Mesodermal cell (in vitro differentiated cells): ENCODE results near the gene TBL1X.

Experiments
- H3K27ac ChIP-seq: 2 replicates; pipeline ENCODE4 v1.7.0; 2013; ENCODE audit warnings: mild to moderate bottlenecking, low read depth, low read length, moderate library complexity; ENCODE audit not compliant: severe bottlenecking
- H3K36me3 ChIP-seq: 2 replicates; pipeline ENCODE4 v1.7.1; 2013; ENCODE audit warnings: mild to moderate bottlenecking, low read length, moderate library complexity; ENCODE audit not compliant: control insufficient read depth, insufficient read depth
- H3K4me1 ChIP-seq: one replicate; pipeline ENCODE4 v1.7.1; 2013; ENCODE audit warnings: mild to moderate bottlenecking, low read length; ENCODE audit not compliant: insufficient read depth, control insufficient read depth, poor library complexity, severe bottlenecking
- H3K4me3 ChIP-seq: 2 replicates; pipeline ENCODE4 v1.7.0; 2013; ENCODE audit warnings: low read length, control low read depth, mild to moderate bottlenecking; ENCODE audit not compliant: insufficient read depth, poor library complexity, severe bottlenecking; ENCODE audit errors: extremely low read depth
- H3K9me3 ChIP-seq: 2 replicates; pipeline ENCODE4 v1.7.1; 2013; ENCODE audit warnings: mild to moderate bottlenecking, low read length, moderate library complexity; ENCODE audit not compliant: control insufficient read depth
- WGBS, 2 experiments: methylation state at CpG; one replicate each; pipeline ENCODE4 v1.1.5; 2013; ENCODE audit warnings: missing lambda C conversion rate in 2 of 2; ENCODE audit not compliant: insufficient coverage in 2 of 2; 5-methylcytosine and 5-hydroxymethylcytosine counted together

The TBL1X gene

DNA sequence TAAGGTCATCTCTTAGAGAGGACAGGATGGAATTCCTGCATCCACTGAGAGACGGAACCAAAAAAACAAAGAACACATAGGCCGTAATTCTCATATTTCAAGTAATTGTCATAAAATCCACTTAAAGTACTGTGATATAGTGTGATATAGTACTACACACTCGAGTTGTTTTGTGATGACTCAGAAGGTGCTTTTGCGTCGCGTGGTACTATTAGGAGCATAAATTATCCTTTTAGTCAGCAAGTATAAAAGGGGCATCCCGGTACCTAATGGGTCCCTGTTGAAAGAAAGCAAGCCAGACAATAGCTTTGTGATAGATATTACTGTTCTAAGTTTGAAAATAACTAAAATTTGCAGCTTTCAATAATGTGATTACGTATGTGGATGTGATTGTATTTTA is 245.5 kb downstream of the TBL1X start:
- WGBS, 2 experiments = 100% methylated on average over 2 to 5 of the region's 8 CpGs
- peaks cover 57% of the 10 kb centered on the region for H3K36me3 ChIP-seq
- no peak overlapping the region for H3K4me3 ChIP-seq
- no peaks in the 10 kb centered on the region for H3K4me1 ChIP-seq
- H3K9me3 ChIP-seq = no peaks in the 10 kb centered on the region
- H3K27ac ChIP-seq = no peak overlapping the region

DNA sequence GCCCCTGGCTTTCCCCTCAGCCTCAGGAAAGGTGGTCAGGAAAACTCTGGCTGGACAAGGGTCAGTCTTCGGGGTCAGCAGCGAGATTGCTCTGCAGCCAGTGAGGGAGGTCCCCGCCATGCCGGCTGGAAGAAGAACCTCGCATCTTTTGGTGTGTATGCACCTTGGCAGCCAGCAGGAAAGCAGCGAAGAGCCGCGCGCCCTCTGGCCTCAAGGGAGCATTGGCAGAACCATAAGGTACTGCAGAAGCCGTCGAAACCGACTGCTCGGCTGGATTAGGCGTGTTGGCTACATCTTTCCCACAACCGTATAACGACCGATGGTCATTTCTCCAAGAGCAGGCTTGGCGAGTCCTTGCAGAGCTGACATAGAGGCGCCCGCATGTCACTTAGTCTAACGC is 252.5 kb downstream of the TBL1X start:
- no peaks in the 10 kb centered on the region for H3K9me3 ChIP-seq
- 96 to 99% methylated on average over 12 to 13 of the region's 21 CpGs for WGBS, 2 experiments
- H3K27ac ChIP-seq = no peak overlapping the region
- no peaks in the 10 kb centered on the region for H3K4me1 ChIP-seq
- H3K36me3 ChIP-seq = peaks cover 88% of the 10 kb centered on the region
- H3K4me3 ChIP-seq = no peak overlapping the region

- Histone ChIP-seq H3K4me3 (no peak overlapping the region), H3K4me1 (no peaks in the 10 kb centered on the region), H3K27ac (no peak overlapping the region), H3K9me3 (peaks cover 10% of the 10 kb centered on the region), H3K36me3 (peaks cover 30% of the 10 kb centered on the region)
- WGBS, 2 experiments = no CpG with 5 or more reads among the region's 2 CpGs
Measured at GRCh38 chrX:9724711-9725110, 259.9 kb downstream of the TBL1X start.

GRCh38 chrX:9728261-9728660 is 263.4 kb downstream of the TBL1X start:
- Histone ChIP-seq H3K27ac (no peak overlapping the region), H3K4me1 (no peaks in the 10 kb centered on the region), H3K4me3 (no peak overlapping the region), H3K36me3 (peaks cover 6% of the 10 kb centered on the region), H3K9me3 (peaks cover 1% of the 10 kb centered on the region)
- 83 to 86% methylated on average over 1 of the region's 3 CpGs for WGBS, 2 experiments

DNA sequence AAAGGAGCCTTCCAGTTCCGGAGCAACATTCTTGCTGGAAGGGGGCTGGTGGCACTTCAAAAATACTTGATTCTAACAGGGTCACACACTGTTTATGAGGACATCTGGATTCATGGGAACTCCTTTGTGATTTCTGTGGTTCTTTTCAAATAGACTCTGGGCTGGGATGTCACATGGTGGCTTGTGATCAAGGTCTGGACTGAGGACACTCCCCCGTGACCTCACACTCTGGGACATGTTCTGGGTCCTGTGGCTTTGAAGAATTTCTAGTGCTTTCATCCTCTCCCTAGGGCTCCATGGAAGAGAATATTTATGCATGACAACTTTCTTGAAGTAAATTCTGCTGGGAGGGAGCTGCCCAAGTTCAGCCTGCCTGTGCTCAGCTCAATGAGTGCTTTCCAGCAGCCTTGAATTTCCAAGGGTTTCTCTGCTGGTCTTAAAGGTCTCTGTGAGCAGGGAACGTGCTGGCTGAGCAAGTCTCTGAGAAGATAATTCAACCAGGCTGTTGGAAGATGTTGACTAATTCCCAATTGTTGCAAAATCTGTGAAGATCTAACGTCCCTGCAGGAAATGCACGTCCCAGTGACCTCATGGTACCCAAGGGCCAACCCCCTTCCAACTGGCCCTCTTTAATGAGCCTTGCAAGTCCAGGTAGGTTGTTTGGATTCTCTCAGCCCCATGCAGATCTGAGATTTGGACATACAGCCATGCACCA is 264.5 kb downstream of the TBL1X start:
- Histone ChIP-seq H3K9me3 (no peaks in the 10 kb centered on the region), H3K36me3 (peaks cover 6% of the 10 kb centered on the region), H3K27ac (no peak overlapping the region), H3K4me1 (no peaks in the 10 kb centered on the region), H3K4me3 (no peak overlapping the region)
- 80 to 90% methylated on average over 1 to 2 of the region's 5 CpGs for WGBS, 2 experiments

DNA sequence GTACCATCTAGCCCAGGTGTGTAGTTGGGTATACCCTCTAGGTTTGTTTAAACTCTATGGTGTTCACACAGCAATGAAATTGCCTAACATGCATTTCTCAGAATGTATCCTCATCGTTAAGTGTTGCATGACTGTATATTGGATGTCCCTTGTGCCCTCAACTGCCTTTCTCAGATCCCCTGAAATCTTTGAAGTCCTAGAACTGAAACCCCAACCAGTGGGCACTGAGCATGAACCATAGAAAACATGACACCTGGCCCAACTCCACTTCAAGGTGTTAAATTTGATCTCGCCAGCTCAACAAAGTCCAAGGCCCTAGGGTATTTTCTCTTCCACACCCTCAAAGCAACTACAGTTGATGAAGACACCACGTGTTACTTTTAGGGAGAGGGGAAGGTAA is 265.2 kb downstream of the TBL1X start:
- H3K36me3 ChIP-seq = peaks cover 3% of the 10 kb centered on the region
- no peak overlapping the region for H3K27ac ChIP-seq
- H3K4me3 ChIP-seq = no peak overlapping the region

DNA sequence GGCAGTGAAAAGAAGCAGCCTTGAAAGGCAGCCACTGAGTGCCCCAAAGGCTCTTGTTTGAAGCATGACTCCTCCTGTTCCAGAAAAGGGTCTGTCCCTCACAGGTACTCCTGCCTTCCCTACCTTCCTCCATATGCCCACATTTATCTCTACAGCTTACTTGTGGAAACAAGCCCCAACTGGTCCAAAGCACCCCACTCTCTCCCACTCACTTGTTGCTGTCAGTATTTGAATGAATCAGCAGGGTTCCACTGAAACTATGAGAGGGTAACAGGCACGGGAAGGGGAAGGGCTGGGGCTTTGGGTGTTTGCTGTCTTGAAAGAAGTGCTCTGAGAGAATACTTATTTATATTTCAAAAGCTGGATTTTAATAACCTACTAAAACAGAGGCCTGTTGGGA is 265.9 kb downstream of the TBL1X start:
- WGBS, 2 experiments = no CpG with 5 or more reads among the region's 1 CpG
- no peaks in the 10 kb centered on the region for H3K4me1 ChIP-seq
- H3K27ac ChIP-seq = no peak overlapping the region
- H3K36me3 ChIP-seq = no peaks in the 10 kb centered on the region
- H3K4me3 ChIP-seq = no peak overlapping the region
- no peaks in the 10 kb centered on the region for H3K9me3 ChIP-seq

More for the DNA sequence above, 265.2 kb downstream of the TBL1X start:
- Histone ChIP-seq H3K4me1 (no peaks in the 10 kb centered on the region), H3K9me3 (no peaks in the 10 kb centered on the region)
- no CpG with 5 or more reads among the region's 3 CpGs for WGBS, 2 experiments

- Histone ChIP-seq H3K27ac (no peak overlapping the region), H3K4me1 (no peaks in the 10 kb centered on the region), H3K36me3 (no peaks in the 10 kb centered on the region), H3K9me3 (no peaks in the 10 kb centered on the region), H3K4me3 (no peak overlapping the region)
- WGBS, 2 experiments = 100% methylated on average over 1 to 2 of the region's 7 CpGs
Measured at GRCh38 chrX:9737363-9737762, 272.5 kb downstream of the TBL1X start.

- WGBS, 2 experiments = 92 to 100% methylated on average over 1 to 2 of the region's 3 CpGs
Measured at GRCh38 chrX:9738151-9738550, 273.3 kb downstream of the TBL1X start.

GRCh38 chrX:9739130-9739529 is 274.3 kb downstream of the TBL1X start:
- H3K9me3 ChIP-seq = no peaks in the 10 kb centered on the region
- no peaks in the 10 kb centered on the region for H3K4me1 ChIP-seq
- no peak overlapping the region for H3K4me3 ChIP-seq
- WGBS, 2 experiments = 77% methylated on average over 3 of the region's 5 CpGs; no CpG with 5 or more reads in 1 of the 2 experiments
- no peak overlapping the region for H3K27ac ChIP-seq
- no peaks in the 10 kb centered on the region for H3K36me3 ChIP-seq

More at GRCh38 chrX:9738151-9738550, 273.3 kb downstream of the TBL1X start:
- Histone ChIP-seq H3K27ac (no peak overlapping the region), H3K36me3 (no peaks in the 10 kb centered on the region), H3K9me3 (no peaks in the 10 kb centered on the region), H3K4me1 (no peaks in the 10 kb centered on the region), H3K4me3 (no peak overlapping the region)

DNA sequence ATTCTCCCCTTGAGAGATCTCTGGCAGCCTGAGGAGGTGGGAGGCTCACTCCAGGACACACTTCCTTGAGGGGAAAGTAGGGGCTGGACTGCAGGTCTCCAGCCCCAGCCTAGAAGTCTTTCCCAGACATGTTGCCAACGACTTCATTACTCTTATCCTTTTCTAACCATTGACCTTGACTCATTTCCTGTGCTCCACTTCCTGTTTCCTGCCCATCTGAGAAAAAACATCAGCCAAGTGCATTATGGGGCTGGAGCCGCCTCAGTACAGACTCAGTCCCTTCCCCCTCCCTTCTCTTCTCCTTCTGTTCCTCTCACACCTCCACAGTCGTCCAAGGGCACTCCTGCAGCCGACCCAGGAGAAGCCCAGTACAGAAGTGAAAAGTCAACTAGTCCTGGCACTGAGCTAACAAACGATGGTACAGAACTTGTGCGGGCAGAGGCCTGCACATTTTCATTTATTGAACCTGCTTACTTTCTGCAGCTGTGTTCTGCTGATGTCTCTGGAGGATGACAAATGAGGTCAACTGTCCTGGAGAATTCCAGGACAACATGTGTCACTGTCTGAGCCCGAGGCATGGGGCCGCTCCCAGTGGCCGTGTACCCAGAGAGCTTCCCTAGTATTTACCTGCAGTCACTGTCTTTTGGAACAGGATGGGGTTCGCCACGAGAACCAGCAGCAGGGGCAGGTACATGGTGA is 280.7 kb downstream of the TBL1X start:
- Histone ChIP-seq H3K27ac (peak overlapping the region; percentile 99), H3K9me3 (no peaks in the 10 kb centered on the region), H3K4me1 (peaks cover 16% of the 10 kb centered on the region), H3K36me3 (no peaks in the 10 kb centered on the region), H3K4me3 (no peak overlapping the region)
- 90 to 100% methylated on average over 5 to 7 of the region's 11 CpGs for WGBS, 2 experiments
